Endothelial cell of hepatic sinusoid (primary cell): Measurements from ENCODE around the gene GASK1A.

Experiments
- in situ Hi-C: cut with HindIII; loops from 2 replicates; pipeline ENCODE4 v1.10.0; 2017; ENCODE audit warnings: low sequenced_read_pairs

GASK1A gene

DNA sequence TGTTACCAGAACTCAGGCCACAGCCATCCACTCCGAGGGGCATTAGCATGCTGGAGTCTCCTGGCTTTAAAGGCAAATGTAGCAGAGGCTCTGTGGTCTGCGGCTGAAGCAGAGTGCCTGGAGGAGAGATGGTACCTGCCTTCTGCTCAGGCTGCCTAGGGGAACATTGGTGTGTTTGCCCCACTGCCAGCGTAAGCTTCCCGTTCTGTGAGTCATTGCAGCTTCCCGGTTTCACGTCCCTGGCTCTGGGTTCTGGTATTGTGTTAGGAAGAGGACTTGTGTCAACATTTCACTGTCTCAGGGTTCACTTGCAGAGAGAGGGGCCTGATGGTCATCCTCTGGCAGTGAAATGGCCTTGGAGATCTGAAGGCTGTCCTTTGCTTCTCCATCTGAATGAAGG is 1.8 kb downstream of the GASK1A start:
- in situ Hi-C loops: loop anchor here (5.0 kb wide), 1 partner anchor 41 kb away; no protein-coding TSS in a partner anchor

DNA sequence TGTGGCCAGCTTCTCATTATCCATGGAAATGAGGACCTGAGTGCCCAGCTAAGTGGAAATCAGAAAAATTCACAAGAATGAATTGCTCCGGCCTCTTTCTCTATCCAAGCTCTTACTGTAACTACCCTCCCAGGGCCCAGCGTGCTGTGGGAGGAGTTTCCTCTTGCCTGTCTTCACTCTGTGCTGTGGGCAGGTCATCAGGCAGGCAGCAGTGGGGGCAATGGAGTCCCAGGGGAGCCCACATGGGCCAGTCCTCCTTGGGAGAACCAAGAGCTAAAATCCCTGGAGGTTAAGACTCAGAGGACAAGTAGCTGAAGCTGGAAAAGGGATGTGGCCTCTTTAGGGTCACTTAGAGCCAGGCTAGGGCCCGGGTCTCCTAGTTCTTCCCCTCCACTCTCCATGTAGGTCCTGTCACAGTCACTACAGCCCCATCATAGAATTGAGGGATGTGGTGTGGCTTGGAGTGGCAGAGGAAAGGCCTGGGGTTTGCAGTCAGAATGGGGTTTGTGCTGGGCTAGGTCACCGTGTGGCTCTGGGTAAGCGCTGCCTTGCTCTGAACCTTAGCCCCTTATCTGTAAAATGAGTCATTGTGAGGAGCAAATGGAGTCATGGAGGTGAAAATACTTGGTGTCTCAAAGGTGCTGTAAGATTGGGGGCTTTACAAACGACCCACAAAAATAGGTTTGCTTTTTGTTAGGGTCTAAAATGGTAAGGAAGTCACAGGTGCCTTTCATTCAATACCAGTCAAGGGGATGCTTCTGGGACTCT is 3.7 kb downstream of the GASK1A start:
- in situ Hi-C loops: loop anchor here (5.0 kb wide), 1 partner anchor 39 kb away; no protein-coding TSS in a partner anchor

DNA sequence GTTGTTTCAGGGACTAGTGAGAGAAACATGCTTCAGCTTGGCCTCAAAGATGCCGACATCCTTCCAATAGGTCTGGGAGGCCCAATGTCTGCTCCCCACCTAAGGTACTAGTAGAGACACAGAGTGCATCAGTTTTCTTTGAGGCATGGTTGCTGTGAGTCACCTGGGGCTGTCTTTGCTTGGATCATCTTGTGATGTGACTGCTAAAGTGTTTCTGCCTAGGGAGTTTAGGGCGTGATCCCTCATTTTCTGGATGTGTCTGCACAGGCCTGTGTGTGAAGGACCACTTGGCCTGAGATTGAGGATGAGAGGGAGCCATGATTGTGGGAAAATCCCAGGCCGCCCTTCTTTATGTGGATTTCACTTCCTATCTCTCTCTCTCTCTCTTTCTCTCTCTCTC is 4.8 kb downstream of the GASK1A start:
- in situ Hi-C loops: loop anchor here (5.0 kb wide), 1 partner anchor 38 kb away; no protein-coding TSS in a partner anchor

DNA sequence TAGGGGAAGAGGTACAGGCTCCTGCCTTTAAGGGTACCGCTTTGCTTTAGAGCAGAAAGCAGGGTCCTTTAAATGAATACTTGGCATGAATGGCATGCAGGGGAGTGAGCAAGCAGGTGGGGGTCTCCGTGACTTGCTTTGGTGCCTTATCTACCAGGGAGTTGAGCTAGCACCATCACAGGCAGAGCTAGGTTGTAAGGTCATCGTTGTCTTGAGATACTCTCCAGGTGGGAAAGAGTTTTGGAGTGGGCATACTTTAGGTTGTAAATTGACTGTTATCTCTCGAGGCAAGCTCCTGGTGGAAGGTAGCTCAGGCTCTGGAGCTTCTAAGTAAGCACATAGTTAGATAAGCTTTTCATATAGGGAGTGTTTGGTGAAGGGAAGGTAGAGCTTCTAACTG is 5.6 kb downstream of the GASK1A start:
- in situ Hi-C loops: loop anchor here (5.0 kb wide), 1 partner anchor 38 kb away; no protein-coding TSS in a partner anchor

DNA sequence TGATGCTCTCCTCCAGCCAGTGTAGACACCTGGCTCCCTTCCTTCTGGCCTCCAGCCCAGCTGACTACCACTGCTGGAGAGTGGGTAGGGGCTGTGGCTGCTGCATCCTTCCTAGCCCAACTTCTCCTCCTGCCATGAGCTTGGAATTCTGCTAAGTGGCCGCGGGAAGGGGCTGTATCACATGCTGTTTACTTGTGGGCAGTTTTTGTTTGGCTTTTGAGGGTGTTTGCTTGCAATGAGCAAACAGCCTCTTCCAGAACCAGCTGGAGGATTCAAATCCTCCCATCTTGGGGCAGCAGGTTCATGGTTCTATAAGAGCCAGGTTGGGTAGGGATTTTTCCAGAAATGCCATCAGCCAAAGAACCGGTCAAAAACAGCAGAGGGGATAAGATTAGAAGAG is 9.0 kb downstream of the GASK1A start:
- in situ Hi-C loops: no loop called here

GRCh38 chr3:42988566-42988965 is 9.5 kb downstream of the GASK1A start:
- in situ Hi-C loops: no loop called here

- in situ Hi-C loops: no loop called here
Observed at GRCh38 chr3:42991341-42992315, 12.5 kb downstream of the GASK1A start.

DNA sequence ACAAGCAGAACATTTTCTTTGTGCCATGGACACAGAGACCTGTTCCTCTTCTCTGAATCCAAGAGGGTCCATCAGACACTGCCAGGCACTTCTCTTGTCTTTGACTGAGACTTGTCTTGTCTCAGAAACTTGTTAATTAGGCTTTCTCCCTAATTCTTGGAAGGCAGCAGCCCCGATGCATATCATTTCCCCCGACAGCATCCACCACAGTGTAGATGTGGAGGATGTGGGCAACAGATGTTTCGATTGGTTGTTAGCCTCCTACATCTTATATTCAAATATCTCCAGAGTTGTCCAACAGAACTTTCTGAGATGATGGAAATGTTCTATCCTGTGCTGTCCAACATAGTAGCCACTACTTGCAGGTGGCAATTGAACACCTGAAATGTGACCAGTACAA is 15.5 kb downstream of the GASK1A start:
- in situ Hi-C loops: no loop called here

DNA sequence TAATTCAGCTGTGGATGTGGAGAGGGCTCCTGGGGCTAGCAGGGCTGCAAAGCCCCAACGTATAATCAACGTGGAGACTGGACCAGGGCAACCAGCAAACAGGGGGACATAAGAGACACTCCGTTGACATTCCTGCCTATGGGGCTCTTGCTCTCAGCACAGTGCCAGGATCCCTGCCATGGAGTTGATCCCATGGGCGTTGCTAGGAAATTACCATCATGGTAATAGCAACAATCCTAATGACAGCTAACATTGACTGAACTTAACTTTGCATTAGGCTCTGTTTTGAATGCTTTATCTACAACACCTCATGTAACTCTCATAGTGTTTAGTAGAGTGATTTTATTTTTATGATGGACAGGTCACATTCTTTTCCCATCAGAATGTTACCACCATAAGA is 16.9 kb downstream of the GASK1A start:
- in situ Hi-C loops: no loop called here

DNA sequence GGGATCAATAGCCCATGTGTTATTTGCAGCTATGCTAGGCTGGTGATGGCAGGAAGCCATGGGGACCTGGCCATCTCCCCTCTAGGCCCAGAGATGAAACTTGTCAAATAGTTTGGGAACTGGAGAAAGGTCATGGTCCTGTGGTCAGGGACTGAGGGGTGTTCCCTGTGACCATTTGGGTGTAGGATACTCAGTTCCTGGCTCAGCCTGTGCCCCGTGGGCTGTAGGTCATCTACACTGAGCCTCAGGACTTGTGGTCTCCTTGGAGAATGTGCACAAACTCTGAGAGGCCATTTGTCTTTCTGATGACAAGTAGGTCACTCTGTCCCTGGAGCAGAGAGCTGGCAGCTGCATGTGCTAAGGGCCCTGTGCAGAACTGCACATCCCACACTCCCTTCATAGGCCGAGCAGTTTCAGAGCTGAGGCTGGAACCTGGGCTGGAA is 17.5 kb downstream of the GASK1A start:
- in situ Hi-C loops: no loop called here

DNA sequence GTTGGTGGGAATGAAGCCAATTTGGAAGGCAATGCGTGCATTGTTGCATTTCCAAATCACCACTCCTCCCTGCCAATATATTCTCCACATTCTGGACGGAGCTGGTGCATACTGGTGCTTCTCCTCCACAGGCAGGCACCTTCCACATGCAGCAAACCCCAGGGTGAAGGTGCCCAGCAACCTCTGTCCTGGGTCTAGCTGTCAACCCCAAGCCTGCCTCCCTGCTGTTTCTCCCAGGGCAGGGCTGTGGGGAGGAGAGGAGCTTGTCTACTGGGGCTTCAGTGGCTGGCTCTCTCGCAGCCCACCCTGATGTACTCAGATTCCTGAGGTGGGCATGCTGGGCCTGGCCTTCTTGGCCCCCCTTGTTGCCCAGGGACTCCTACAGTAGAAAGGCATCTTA is 20.1 kb downstream of the GASK1A start:
- in situ Hi-C loops: no loop called here

- in situ Hi-C loops: loop anchor here (5.0 kb wide), 1 partner anchor 37 kb away; no protein-coding TSS in a partner anchor
Observed at GRCh38 chr3:42999632-43000031, 20.5 kb downstream of the GASK1A start.

DNA sequence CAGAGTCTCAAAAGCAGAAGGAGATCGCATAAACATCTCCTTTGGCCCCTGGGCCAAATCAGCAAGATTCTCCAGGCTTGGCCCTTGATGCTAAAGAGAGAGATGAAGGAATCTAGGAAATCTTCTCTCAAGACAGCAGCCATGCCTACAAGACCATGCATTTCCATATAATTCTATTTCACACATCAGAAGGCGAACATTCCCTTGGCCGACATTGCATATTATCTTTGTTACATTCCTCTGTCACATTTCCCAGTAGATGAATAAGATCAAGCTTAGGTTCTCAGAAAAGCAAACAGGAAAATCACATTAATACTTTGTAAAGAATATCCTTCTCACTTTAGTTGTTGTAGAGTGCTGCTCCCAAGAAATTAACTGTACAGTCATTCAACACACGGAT is 21.3 kb downstream of the GASK1A start:
- in situ Hi-C loops: loop anchor here (5.0 kb wide), 1 partner anchor 38 kb away; no protein-coding TSS in a partner anchor

DNA sequence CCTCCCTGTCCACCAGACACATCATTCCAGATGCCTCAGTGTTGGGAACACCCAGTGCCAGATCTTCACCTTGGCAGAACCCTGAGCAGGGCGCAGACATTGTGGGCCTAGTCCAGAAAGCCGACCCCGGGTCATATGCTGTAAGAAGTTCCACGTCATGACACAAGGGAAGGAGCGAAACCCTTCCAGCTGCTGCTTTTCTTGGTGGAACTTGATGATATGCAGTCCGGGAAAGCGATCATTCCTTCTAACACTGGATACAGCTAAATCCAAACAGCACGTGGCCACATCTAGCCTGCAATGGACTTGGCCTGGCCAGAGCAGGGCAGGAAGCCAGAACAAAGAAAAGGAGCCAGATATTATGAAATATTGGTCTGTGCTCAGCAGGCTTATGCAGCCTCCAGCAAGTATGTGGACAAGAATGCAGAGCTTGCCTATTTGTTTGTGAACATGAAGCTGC is 22.0 kb downstream of the GASK1A start:
- in situ Hi-C loops: loop anchor here (5.0 kb wide), 1 partner anchor 39 kb away; no protein-coding TSS in a partner anchor

DNA sequence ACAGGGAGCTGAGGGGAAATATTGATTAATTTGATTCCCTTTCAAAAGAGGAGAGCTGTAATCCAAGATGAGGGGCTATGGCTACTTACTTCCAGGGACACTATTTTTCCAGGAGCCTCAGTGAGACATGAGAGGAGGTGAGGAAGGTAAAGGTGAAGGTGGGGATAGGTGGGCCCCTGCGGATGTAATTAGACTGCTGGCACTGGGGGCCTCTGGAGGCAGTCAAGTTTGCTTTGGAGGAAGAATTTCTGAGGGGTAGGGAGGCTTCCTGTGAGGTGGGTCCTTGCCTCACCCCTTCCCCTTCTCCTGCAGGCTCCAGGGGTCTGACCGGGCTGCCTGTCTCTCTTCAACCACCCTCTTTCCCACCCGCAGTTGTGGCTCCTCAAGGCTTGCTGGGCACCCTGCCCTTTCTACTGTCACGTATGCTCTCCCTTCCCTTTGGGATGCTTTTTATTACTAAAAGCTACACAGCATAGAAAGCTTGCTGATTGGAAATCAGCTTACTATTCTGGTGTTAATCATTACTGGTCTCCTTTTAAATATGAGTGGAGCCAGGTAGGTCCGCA is 22.5 kb downstream of the GASK1A start:
- in situ Hi-C loops: loop anchor here (5.0 kb wide), 1 partner anchor 39 kb away; no protein-coding TSS in a partner anchor

GRCh38 chr3:43004282-43004681 is 25.2 kb downstream of the GASK1A start:
- in situ Hi-C loops: loop anchor here (5.0 kb wide), 1 partner anchor 42 kb away; no protein-coding TSS in a partner anchor

DNA sequence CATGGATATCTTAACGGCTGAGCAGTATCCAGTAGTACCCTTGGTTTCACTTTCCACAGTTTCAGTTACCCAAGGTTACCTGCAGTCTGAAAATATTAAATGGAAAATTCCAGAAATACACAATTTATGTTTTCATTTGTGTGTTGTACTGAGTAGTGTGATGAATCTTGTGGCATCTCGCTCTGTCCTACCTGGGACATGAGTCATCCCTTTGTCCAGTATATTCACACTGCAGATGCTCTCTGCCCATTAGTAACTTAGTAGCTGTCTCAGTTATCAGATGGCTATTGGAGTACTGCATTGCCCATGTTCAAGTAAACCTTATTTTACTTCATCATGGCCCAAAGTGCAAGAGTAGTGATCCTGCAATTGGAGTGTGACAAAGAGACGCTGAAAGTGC is 26.1 kb downstream of the GASK1A start:
- in situ Hi-C loops: no loop called here

- in situ Hi-C loops: no loop called here
Observed at GRCh38 chr3:43005981-43006380, 26.9 kb downstream of the GASK1A start.

GRCh38 chr3:43006825-43007224 is 27.7 kb downstream of the GASK1A start:
- in situ Hi-C loops: no loop called here

DNA sequence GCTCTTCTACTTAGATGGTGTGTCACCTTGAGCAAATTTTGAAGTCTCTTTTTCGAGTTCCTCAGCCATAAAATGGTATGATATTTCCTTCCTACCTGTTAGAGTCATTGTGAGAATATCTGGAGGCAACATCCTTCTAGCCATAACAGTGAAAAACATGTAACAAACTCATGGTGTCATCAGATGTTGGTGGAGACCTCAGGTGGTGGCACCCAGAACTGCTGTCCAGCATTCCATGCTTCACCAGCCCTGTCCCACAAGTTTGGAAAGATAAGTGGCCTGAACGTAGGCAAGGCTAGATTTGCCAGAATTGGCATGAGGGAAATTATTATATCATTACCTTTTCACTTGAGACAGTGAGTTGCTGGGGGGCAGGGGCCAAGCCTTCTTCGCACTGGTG is 30.4 kb downstream of the GASK1A start:
- in situ Hi-C loops: no loop called here

GRCh38 chr3:43010638-43011037 is 31.5 kb downstream of the GASK1A start:
- in situ Hi-C loops: no loop called here
